Measurements from ENCODE around the gene SLCO2B1.

- TF ChIP-seq, protein P1, sequence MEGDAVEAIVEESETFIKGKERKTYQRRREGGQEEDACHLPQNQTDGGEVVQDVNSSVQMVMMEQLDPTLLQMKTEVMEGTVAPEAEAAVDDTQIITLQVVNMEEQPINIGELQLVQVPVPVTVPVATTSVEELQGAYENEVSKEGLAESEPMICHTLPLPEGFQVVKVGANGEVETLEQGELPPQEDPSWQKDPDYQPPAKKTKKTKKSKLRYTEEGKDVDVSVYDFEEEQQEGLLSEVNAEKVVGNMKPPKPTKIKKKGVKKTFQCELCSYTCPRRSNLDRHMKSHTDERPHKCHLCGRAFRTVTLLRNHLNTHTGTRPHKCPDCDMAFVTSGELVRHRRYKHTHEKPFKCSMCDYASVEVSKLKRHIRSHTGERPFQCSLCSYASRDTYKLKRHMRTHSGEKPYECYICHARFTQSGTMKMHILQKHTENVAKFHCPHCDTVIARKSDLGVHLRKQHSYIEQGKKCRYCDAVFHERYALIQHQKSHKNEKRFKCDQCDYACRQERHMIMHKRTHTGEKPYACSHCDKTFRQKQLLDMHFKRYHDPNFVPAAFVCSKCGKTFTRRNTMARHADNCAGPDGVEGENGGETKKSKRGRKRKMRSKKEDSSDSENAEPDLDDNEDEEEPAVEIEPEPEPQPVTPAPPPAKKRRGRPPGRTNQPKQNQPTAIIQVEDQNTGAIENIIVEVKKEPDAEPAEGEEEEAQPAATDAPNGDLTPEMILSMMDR (IDR thresholded peaks at IDR 0.05; ENCODE audit: control extremely low read depth in 1 of 3, insufficient read depth in 1 of 3, low read depth in 1 of 3, low read length in 3 of 3) = no peak
- TF ChIP-seq BACH1 (IDR thresholded peaks at IDR 0.05; ENCODE audit: low read length) (no peak), POLR2A (IDR thresholded peaks at IDR 0.05; ENCODE audit: control extremely low read depth in 1 of 2, low read depth in 2 of 2, low read length in 2 of 2) (no peak), ASH2L (IDR thresholded peaks at IDR 0.05; ENCODE audit: low read length) (no peak), NRF1 (IDR thresholded peaks at IDR 0.05; ENCODE audit: low read depth, low read length) (no peak), SAP30 (IDR thresholded peaks at IDR 0.05; ENCODE audit: insufficient read depth, insufficient replicate concordance, low read length) (no peak)
Measured at GRCh38 chr11:75186999-75187398, 36.1 kb downstream of the SLCO2B1 start.

Measured in H1 (cell line).